BJ (cell line): ENCODE data around the gene MARK3. TPM values are rescaled to one million over a fixed set of nuclear protein-coding genes. Genes with fewer than 3 reads are reported as not detected.
A peak's percentile ranks its signal among the peaks of the same experiment; 100 is the strongest.

Experiments used
- CTCF ChIA-PET: fragments of 350-600 bp; formaldehyde crosslinking; extraction: SDS; loops from one replicate; lab custom pipeline; 2021; ENCODE audit warnings: antibody characterized with exemption, inconsistent platforms; lab: Yijun Ruan, JAX
- POLR2A ChIA-PET: fragments of 300-600 bp; sonication (Branson Sonifier 250); formaldehyde crosslinking; extraction: SDS; loops from one replicate; lab custom pipeline; 2021; ENCODE audit warnings: antibody characterized with exemption; lab: Charles Lee
- DNase-seq: peaks from one replicate; pipeline ENCODE4 v3.0.0-alpha.2; 2011; ENCODE audit warnings: low read depth
- H3K27me3 ChIP-seq: 2 replicates; pipeline ENCODE4 v1.6.0; 2011; ENCODE audit warnings: low read length; ENCODE audit not compliant: control insufficient read depth, insufficient read depth
- H3K36me3 ChIP-seq: 2 replicates; pipeline ENCODE4 v1.5.1; 2011; ENCODE audit warnings: low read length; ENCODE audit not compliant: control insufficient read depth, insufficient read depth
- H3K4me3 ChIP-seq: 2 replicates; pipeline ENCODE4 v1.5.1; 2011; ENCODE audit warnings: low read depth, mild to moderate bottlenecking, control low read depth, low read length
- CTCF ChIP-seq: IDR thresholded peaks from 2 replicates; pipeline ENCODE4 v1.5.1; 2011; ENCODE audit warnings: low read depth, mild to moderate bottlenecking, control low read depth, inconsistent platforms, low read length, moderate library complexity; ENCODE audit not compliant: insufficient read depth
- polyA plus RNA-seq: library from polyadenylated mRNA; depleted of rRNA; stranded (reverse); fragments of >200 nt; gene quantifications from 2 replicates; pipeline ENCODE4 v1.2.3, GENCODE V29; 2011

The MARK3 gene
- polyA plus RNA-seq, 1 experiment: 73.9 TPM

- Histone ChIP-seq H3K4me3 (no peak overlapping the region), H3K36me3 (peaks cover 19% of the 10 kb centered on the region), H3K27me3 (no peaks in the 10 kb centered on the region)
- ChIA-PET CTCF (interaction anchor here (0.6 to 0.7 kb wide), 2 partner anchors 9 to 34 kb away, joined by 3 read pairs; no protein-coding TSS in a partner anchor), POLR2A (no interaction called here)
- DNase-seq: no peak
- TF ChIP-seq CTCF: peak; percentile 8; the same call in 1 of the 2 replicates
These were observed 127.7 kb downstream of the MARK3 start for GRCh38 chr14:103512701-103513611.

- ChIA-PET CTCF (interaction anchor here (0.6 to 10.1 kb wide), 2 partner anchors 33 to 439 kb away, joined by 3 to 228 read pairs; no protein-coding TSS in a partner anchor), POLR2A (no interaction called here)
- H3K36me3 ChIP-seq: peaks cover 15% of the 10 kb centered on the region
- TF ChIP-seq CTCF: no peak
- no peak for DNase-seq
- no peaks in the 10 kb centered on the region for H3K27me3 ChIP-seq
- no peak overlapping the region for H3K4me3 ChIP-seq
These were observed 129.6 kb downstream of the MARK3 start for GRCh38 chr14:103514596-103515421.

GRCh38 chr14:103516426-103517173 lies 131.4 kb downstream of the MARK3 start:
- no peak for DNase-seq
- TF ChIP-seq CTCF: no peak
- CTCF ChIA-PET: interaction anchor here (1.0 to 10.1 kb wide), 5 partner anchors 11 to 31 kb away, joined by 3 to 228 read pairs (median 17); partner anchors contain the start of gene TRMT61A
- Histone ChIP-seq H3K36me3 (peaks cover 11% of the 10 kb centered on the region), H3K4me3 (no peak overlapping the region), H3K27me3 (no peaks in the 10 kb centered on the region)
- POLR2A ChIA-PET: no interaction called here

- Histone ChIP-seq H3K27me3 (no peaks in the 10 kb centered on the region), H3K4me3 (no peak overlapping the region), H3K36me3 (peaks cover 10% of the 10 kb centered on the region)
- POLR2A ChIA-PET: no interaction called here
- DNase-seq: no peak
- CTCF ChIA-PET: interaction anchor here (1.0 to 10.1 kb wide), 7 partner anchors 11 to 69 kb away, joined by 3 to 228 read pairs (median 7); partner anchors contain the start of gene TRMT61A
- TF ChIP-seq CTCF: no peak
These were observed 132.0 kb downstream of the MARK3 start for GRCh38 chr14:103517174-103517566.
